Measurements from ENCODE around the gene RHBDF2.
"Not testable (repeated sequence)": the region's sequence is repeated elsewhere in the genome, so short reads cannot be mapped to it uniquely, and the experiment has no call there.

The RHBDF2 gene

DNA sequence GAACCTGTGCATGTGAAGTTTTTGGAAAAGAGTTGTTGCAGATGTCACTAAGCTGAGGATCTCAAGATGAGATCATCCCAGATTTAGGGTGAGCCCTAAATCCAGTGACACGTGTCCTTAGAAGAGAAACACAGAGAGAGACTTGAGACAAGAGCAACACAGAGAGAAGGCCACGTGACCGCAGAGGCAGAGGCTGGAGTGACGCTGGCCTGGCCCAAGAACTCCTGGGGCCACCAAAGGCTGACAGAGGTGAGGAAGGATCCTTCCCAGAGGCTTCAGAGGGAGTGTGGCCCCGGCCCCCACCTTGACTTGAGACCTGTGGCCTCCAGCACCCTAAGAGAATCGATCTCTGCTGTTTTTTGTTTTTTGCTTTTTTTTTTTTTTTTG is 12.1 kb upstream of the RHBDF2 start:
- Histone ChIP-seq H3K4me3 (ENCODE audit: low read length) (no peak overlapping the region), H3K27me3 (ENCODE audit: control insufficient read depth, insufficient read depth, low read length) (no peaks in the 10 kb centered on the region), H3K4me1 (ENCODE audit: control insufficient read depth, insufficient read depth, low read length) (peaks cover 4% of the 10 kb centered on the region), H3K9ac (ENCODE audit: low read length) (no peak overlapping the region), H3K27ac (ENCODE audit: low read depth, low read length) (no peak overlapping the region), H3K36me3 (ENCODE audit: control insufficient read depth, insufficient read depth, low read length) (no peaks in the 10 kb centered on the region)

DNA sequence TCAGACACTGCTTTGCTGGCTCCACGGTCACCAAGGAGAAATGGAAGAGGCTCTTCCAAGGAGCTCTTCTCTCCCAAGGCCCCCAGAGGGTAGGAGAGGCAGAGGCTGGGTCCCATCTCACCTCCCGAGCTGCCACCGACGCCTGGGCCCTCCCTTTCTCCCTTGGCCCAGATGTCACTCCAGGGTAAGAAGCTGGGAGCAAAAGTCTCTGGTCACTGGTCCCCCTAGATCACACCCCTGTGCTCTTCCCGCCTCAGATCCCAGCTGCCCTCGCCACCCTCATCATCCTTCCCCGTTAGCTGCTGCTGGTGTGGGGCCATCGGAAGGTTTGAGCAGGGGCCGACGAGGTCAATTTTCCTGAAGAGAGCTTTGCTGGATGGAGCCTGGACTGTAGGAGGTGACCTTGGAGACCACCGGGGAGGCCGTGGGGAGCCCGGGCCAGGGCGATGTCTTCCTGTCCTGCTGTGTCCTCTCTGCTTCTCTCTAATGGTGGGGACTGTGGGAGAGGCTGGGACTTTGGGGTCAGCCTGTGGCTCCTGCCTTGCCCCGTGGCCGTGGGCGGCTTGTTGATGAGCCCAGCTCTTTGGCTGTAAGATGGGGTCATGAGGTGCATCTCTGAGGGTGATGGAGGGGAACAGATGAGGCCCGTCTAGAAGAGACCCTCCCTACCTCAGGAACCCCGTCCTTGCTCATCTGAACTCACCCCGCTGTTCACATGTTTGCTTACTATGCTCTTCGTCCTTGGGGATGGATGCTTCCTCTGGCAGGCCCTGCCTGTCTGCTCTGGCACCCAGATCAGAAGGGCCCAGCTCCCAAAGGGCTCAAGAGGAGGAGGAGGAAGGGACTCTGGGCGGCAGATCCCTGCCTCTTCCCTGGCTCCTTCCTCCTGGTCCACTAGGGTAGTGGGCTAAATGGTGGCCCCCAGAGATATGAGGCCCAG is 11.4 kb upstream of the RHBDF2 start:
- H3K36me3 ChIP-seq (ENCODE audit: control insufficient read depth, insufficient read depth, low read length) = no peaks in the 10 kb centered on the region
- H3K4me1 ChIP-seq (ENCODE audit: control insufficient read depth, insufficient read depth, low read length) = peaks cover 4% of the 10 kb centered on the region
- no peaks in the 10 kb centered on the region for H3K27me3 ChIP-seq (ENCODE audit: control insufficient read depth, insufficient read depth, low read length)
- H3K27ac ChIP-seq (ENCODE audit: low read depth, low read length) = no peak overlapping the region
- no peak overlapping the region for H3K9ac ChIP-seq (ENCODE audit: low read length)
- no peak overlapping the region for H3K4me3 ChIP-seq (ENCODE audit: low read length)

DNA sequence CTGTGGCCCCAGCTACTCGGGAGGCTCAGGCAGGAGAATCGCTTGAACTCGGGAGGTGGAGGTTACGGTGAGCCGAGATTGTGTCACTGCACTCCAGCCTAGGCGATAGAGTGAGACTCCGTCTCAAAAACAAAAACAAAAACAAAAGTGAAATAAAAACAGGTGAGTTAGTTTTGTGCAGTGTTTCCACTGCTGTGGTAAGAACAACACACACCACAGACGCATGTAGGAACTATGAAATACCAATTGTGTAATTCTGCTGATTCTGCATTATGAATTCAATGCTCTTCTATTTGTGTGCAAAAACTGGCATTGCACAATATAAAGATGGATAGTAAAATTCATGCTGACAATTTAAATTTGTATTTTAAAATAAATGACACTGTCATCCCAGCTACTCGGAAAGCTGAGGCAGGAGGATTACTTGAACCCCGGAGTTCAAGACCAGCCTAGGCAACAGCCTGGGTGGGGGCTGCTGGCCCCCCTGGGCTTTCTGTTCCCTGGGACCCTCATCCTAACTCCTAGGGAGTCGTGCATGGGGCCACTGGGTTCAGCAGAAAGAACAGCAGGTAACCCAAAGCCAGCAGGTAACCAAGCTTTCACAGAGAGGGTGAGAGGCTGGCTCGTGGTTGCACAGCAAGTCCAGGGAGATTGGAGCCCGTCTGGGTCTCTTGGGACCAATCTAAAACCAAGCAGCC is 10.6 kb upstream of the RHBDF2 start:
- Histone ChIP-seq H3K4me1 (ENCODE audit: control insufficient read depth, insufficient read depth, low read length) (peaks cover 4% of the 10 kb centered on the region), H3K27ac (ENCODE audit: low read depth, low read length) (no peak overlapping the region), H3K9ac (ENCODE audit: low read length) (no peak overlapping the region), H3K4me3 (ENCODE audit: low read length) (no peak overlapping the region), H3K27me3 (ENCODE audit: control insufficient read depth, insufficient read depth, low read length) (peaks cover under 1% of the 10 kb centered on the region), H3K36me3 (ENCODE audit: control insufficient read depth, insufficient read depth, low read length) (no peaks in the 10 kb centered on the region)

DNA sequence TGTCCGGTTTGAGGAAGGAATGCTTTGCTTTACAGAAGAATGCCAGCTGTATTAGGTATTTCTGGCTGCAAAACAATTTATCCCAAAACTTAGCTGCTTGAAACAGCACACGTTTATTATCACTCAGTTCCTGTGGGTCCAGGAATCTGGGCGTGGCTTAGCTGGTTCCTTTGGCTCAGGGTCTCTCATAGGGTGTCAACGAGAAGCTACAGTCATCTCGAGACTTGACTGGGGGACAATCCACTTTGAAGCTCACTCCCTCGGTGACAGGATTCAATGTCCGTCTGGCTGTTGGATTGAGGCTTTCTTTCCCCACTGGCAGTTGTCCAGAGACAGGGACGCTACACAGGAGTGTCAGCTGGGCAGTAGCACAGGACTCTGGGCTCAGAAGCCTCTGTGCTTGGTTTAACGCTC is 9.6 kb upstream of the RHBDF2 start:
- Histone ChIP-seq H3K4me1 (ENCODE audit: control insufficient read depth, insufficient read depth, low read length) (peaks cover 4% of the 10 kb centered on the region), H3K27me3 (ENCODE audit: control insufficient read depth, insufficient read depth, low read length) (peaks cover 4% of the 10 kb centered on the region), H3K27ac (ENCODE audit: low read depth, low read length) (no peak overlapping the region), H3K9ac (ENCODE audit: low read length) (no peak overlapping the region), H3K4me3 (ENCODE audit: low read length) (no peak overlapping the region), H3K36me3 (ENCODE audit: control insufficient read depth, insufficient read depth, low read length) (no peaks in the 10 kb centered on the region)

GRCh38 chr17:76508472-76509063 is 7.3 kb upstream of the RHBDF2 start:
- not testable (repeated sequence) for H3K4me1 ChIP-seq (ENCODE audit: control insufficient read depth, insufficient read depth, low read length); H3K27me3 ChIP-seq (ENCODE audit: control insufficient read depth, insufficient read depth, low read length); H3K9ac ChIP-seq (ENCODE audit: low read length); H3K27ac ChIP-seq (ENCODE audit: low read depth, low read length); H3K4me3 ChIP-seq (ENCODE audit: low read length); H3K36me3 ChIP-seq (ENCODE audit: control insufficient read depth, insufficient read depth, low read length)

DNA sequence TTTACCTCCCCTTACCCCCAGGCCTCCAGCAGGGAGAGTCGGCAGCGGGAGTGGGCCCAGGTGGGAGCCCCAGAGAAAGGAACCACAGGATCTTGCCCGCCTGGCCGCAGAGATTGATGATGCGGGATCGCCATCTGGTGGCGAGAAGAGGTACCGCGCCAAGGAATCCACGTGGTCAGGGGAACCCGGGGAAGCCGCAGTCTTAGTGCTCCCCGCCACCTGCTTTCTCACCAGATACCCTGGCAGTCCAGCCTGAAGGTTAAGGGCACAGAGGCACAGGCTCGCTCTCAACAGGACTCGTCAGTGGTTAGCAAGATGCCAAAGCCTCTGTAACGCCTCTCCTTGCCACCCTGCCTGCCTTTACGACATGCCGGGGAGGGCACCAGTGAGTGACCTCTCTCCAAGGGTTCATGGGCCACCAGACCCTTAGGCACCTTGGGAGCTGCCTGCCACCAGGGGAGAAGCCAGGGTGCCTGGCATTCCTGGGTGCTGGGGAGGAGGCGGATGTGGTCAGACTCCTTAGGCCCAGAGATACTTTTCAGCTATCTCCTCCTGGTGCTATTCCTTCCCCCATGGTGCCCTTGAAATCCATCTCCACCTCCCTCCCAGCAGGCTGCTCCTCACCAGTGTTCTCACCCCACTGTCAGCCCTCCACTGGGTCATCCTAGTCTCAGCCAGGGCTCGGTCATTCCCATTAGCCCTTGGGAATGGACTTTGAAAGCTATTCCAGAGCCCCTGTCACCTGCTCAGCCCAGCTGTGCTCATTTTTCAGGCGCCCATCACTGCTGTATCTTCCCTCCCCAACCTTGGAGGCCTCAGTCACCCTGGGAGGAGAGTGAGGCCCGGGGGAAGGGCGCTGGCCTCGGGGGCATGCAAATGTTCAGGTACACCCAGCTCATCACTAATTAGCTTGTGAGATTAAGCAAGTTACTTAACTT is 5.5 kb upstream of the RHBDF2 start:
- H3K27ac ChIP-seq (ENCODE audit: low read depth, low read length) = no peak overlapping the region
- H3K27me3 ChIP-seq (ENCODE audit: control insufficient read depth, insufficient read depth, low read length) = peaks cover 4% of the 10 kb centered on the region
- no peak overlapping the region for H3K4me3 ChIP-seq (ENCODE audit: low read length)
- H3K9ac ChIP-seq (ENCODE audit: low read length) = no peak overlapping the region
- H3K36me3 ChIP-seq (ENCODE audit: control insufficient read depth, insufficient read depth, low read length) = no peaks in the 10 kb centered on the region
- H3K4me1 ChIP-seq (ENCODE audit: control insufficient read depth, insufficient read depth, low read length) = peaks cover 2% of the 10 kb centered on the region

GRCh38 chr17:76504117-76504516 is 2.9 kb upstream of the RHBDF2 start:
- peaks cover 5% of the 10 kb centered on the region for H3K4me1 ChIP-seq (ENCODE audit: control insufficient read depth, insufficient read depth, low read length)
- H3K36me3 ChIP-seq (ENCODE audit: control insufficient read depth, insufficient read depth, low read length) = no peaks in the 10 kb centered on the region

GRCh38 chr17:76502341-76503211 is 1.4 kb upstream of the RHBDF2 start:
- H3K4me1 ChIP-seq (ENCODE audit: control insufficient read depth, insufficient read depth, low read length) = peaks cover 7% of the 10 kb centered on the region

More at GRCh38 chr17:76504117-76504516, 2.9 kb upstream of the RHBDF2 start:
- Histone ChIP-seq H3K27me3 (ENCODE audit: control insufficient read depth, insufficient read depth, low read length) (peaks cover 4% of the 10 kb centered on the region), H3K27ac (ENCODE audit: low read depth, low read length) (no peak overlapping the region), H3K9ac (ENCODE audit: low read length) (no peak overlapping the region), H3K4me3 (ENCODE audit: low read length) (no peak overlapping the region)

DNA sequence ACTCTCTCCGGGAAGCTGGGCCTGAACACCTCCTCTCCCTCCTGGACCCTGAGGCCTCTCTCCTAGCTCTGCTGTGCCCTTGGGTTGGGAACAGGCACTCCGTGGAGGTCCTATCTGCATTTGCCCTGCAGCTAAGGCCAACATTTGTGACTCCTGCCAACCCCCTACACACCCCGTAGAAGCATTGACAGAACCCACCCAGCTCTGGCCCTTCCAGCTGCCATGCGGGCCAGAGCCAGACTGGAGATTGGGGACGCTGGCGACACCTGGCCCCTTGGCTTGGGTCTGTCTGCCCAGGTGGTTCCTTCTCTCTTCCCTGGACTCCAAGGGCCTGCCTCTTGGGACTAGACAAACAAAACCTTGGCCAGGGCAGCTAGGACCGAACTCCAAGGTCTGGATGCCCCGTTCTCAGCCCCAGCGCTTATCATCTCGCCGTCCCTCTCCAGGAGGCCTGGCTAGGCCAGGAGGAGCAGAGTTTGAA is 644 bp upstream of the RHBDF2 start:
- Histone ChIP-seq H3K9ac (ENCODE audit: low read length) (peak overlapping the region; percentile 5), H3K4me3 (ENCODE audit: low read length) (peak overlapping the region; percentile 61), H3K36me3 (ENCODE audit: control insufficient read depth, insufficient read depth, low read length) (no peaks in the 10 kb centered on the region), H3K27ac (ENCODE audit: low read depth, low read length) (peak overlapping the region; percentile 37), H3K27me3 (ENCODE audit: control insufficient read depth, insufficient read depth, low read length) (peaks cover 4% of the 10 kb centered on the region), H3K4me1 (ENCODE audit: control insufficient read depth, insufficient read depth, low read length) (peaks cover 7% of the 10 kb centered on the region)

More at GRCh38 chr17:76502341-76503211, 1.4 kb upstream of the RHBDF2 start:
- Histone ChIP-seq H3K9ac (ENCODE audit: low read length) (no peak overlapping the region), H3K27ac (ENCODE audit: low read depth, low read length) (no peak overlapping the region), H3K36me3 (ENCODE audit: control insufficient read depth, insufficient read depth, low read length) (no peaks in the 10 kb centered on the region), H3K27me3 (ENCODE audit: control insufficient read depth, insufficient read depth, low read length) (peaks cover 4% of the 10 kb centered on the region), H3K4me3 (ENCODE audit: low read length) (no peak overlapping the region)

DNA sequence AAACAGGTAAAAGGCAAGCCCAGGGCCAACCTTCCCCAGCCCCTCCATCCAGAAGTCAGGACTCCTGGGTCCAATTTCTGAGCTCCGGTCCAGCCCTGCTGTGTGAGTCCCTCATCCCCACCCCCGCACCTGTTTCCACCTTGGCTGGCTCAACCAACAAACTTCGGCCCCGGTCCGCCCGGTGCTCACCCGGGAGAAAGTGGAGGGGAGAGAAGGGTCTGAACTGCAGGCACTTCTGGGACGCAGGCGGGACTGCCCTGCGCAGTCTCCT is 541 bp downstream of the RHBDF2 start:
- peak overlapping the region; percentile 51 for H3K9ac ChIP-seq (ENCODE audit: low read length)
- no peaks in the 10 kb centered on the region for H3K27me3 ChIP-seq (ENCODE audit: control insufficient read depth, insufficient read depth, low read length)
- H3K4me1 ChIP-seq (ENCODE audit: control insufficient read depth, insufficient read depth, low read length) = peaks cover 7% of the 10 kb centered on the region
- H3K27ac ChIP-seq (ENCODE audit: low read depth, low read length) = no peak overlapping the region
- H3K4me3 ChIP-seq (ENCODE audit: low read length) = peak overlapping the region; percentile 61
- no peaks in the 10 kb centered on the region for H3K36me3 ChIP-seq (ENCODE audit: control insufficient read depth, insufficient read depth, low read length)

DNA sequence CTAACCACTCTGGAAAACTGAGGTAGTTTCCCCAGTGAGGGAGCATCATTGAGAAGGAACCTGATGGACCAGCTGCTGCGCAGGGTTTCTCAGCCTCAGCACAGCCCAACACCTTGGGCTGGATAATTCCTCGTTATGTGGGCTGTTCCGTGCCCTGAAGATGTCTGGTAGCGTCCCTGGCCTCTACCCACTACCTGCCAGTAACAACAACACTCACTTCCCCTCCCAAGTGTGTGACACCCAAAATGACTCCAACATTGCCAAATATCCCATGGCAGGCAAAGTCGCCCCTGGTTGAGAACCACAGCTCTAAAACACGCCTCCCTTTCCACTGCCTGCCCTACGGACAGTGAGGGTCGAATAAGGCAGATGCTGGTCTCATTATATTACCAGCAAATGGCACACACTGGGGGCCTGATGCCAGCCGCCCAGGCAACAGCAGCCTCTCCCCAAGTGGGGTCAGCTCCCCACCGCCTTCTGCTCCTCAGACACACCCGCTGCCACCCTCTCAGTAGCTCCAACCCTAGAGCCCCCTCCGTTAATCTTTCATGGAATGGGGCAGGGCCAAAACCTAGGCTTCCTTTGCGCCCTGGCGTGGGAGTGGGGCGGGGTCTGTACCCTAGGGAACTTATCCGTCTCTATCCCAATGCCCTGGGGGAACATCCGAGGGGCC is 1.0 kb downstream of the RHBDF2 start:
- Histone ChIP-seq H3K4me3 (ENCODE audit: low read length) (peak overlapping the region; percentile 61), H3K4me1 (ENCODE audit: control insufficient read depth, insufficient read depth, low read length) (peaks cover 7% of the 10 kb centered on the region), H3K36me3 (ENCODE audit: control insufficient read depth, insufficient read depth, low read length) (no peaks in the 10 kb centered on the region), H3K9ac (ENCODE audit: low read length) (peak overlapping the region; percentile 51), H3K27me3 (ENCODE audit: control insufficient read depth, insufficient read depth, low read length) (no peaks in the 10 kb centered on the region), H3K27ac (ENCODE audit: low read depth, low read length) (no peak overlapping the region)
